ENCODE measurements around the gene BRS3. TPM values are rescaled to one million over a fixed set of nuclear protein-coding genes. Genes with fewer than 3 reads are reported as not detected.

Gene BRS3
- total RNA-seq, 1 donor, result not detected

DNA sequence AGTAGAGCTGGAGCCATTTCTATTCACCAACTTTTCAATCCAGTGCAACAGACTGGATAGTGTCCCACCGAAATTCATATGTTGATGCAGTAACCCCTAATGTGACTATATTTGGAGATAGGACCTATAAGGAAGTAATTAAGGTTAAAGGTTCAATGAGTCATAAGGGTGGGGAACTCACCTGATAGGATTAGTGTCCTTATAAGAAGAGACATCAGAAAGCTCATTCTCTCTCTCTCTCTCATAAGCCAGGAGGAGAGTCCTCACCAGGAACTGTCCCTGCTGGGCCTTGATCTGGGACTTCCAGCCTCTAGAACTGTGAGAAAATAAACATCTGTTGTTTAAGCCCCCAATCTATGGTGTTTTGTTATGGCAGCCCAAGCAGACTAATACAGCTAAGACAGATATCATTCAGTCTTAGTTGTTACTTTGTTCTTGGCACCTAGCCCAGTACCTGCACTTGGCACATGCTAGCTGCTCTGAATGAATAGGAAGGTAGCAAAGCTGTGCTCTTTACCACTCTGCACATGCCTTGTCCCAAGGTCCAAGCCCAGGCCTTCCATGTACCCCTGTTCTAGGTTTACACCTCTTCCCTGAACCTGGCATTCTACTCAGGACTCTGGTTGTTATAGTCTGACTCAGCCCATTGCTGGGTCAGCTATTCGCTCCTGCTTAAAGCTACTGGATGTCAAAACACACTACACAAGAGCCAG, 19.2 kb upstream of the BRS3 start:
- DNase-seq (ENCODE audit: low read depth), result no peak
- TF ChIP-seq, protein P1, sequence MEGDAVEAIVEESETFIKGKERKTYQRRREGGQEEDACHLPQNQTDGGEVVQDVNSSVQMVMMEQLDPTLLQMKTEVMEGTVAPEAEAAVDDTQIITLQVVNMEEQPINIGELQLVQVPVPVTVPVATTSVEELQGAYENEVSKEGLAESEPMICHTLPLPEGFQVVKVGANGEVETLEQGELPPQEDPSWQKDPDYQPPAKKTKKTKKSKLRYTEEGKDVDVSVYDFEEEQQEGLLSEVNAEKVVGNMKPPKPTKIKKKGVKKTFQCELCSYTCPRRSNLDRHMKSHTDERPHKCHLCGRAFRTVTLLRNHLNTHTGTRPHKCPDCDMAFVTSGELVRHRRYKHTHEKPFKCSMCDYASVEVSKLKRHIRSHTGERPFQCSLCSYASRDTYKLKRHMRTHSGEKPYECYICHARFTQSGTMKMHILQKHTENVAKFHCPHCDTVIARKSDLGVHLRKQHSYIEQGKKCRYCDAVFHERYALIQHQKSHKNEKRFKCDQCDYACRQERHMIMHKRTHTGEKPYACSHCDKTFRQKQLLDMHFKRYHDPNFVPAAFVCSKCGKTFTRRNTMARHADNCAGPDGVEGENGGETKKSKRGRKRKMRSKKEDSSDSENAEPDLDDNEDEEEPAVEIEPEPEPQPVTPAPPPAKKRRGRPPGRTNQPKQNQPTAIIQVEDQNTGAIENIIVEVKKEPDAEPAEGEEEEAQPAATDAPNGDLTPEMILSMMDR (IDR thresholded peaks at IDR 0.05; ENCODE audit: insufficient read depth, low read depth, low read length), result no peak
- H3K4me3 ChIP-seq (ENCODE audit: low read depth, low read length), result no peak overlapping the region

- no peak for DNase-seq (ENCODE audit: low read depth)
- TF ChIP-seq, protein P1 (IDR thresholded peaks at IDR 0.05; ENCODE audit: insufficient read depth, low read depth, low read length), result no peak
- no peak overlapping the region for H3K4me3 ChIP-seq (ENCODE audit: low read depth, low read length)
These were observed 14.1 kb upstream of the BRS3 start for GRCh38 chrX:136473663-136474062.

- TF ChIP-seq, protein P1 (IDR thresholded peaks at IDR 0.05; ENCODE audit: insufficient read depth, low read depth, low read length), result no peak
- DNase-seq (ENCODE audit: low read depth), result no peak
- no peak overlapping the region for H3K4me3 ChIP-seq (ENCODE audit: low read depth, low read length)
These were observed 12.5 kb upstream of the BRS3 start for GRCh38 chrX:136475236-136475635.

GRCh38 chrX:136476501-136476900, 11.2 kb upstream of the BRS3 start:
- no peak for DNase-seq (ENCODE audit: low read depth)
- TF ChIP-seq, protein P1 (IDR thresholded peaks at IDR 0.05; ENCODE audit: insufficient read depth, low read depth, low read length), result no peak
- H3K4me3 ChIP-seq (ENCODE audit: low read depth, low read length), result no peak overlapping the region

- TF ChIP-seq, protein P1 (IDR thresholded peaks at IDR 0.05; ENCODE audit: insufficient read depth, low read depth, low read length), result peak; percentile 46
- DNase-seq (ENCODE audit: low read depth), result peak; percentile 7
- H3K4me3 ChIP-seq (ENCODE audit: low read depth, low read length), result no peak overlapping the region
These were observed 10.7 kb upstream of the BRS3 start for GRCh38 chrX:136477026-136477425.

DNA sequence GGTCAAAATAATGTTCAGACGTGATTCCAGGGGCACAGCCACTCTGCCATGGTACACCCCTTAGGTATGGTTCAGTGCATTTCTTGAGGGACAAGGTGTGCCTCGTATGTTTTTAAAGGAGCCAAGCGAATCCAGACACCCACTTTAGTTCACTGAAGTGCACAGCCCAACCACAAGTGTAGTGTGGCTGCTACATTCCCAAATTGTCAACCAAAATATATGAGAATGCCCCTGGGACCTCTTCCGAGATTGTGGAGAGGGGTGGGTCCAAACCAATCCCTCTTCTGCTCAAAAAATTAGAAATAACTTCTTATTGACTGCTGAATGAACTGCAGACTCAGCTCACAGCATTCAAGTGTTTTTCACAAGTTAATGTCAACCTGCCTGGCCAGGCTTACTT, 7.4 kb upstream of the BRS3 start:
- TF ChIP-seq, protein P1 (IDR thresholded peaks at IDR 0.05; ENCODE audit: insufficient read depth, low read depth, low read length), result no peak
- no peak overlapping the region for H3K4me3 ChIP-seq (ENCODE audit: low read depth, low read length)
- DNase-seq (ENCODE audit: low read depth), result no peak

DNA sequence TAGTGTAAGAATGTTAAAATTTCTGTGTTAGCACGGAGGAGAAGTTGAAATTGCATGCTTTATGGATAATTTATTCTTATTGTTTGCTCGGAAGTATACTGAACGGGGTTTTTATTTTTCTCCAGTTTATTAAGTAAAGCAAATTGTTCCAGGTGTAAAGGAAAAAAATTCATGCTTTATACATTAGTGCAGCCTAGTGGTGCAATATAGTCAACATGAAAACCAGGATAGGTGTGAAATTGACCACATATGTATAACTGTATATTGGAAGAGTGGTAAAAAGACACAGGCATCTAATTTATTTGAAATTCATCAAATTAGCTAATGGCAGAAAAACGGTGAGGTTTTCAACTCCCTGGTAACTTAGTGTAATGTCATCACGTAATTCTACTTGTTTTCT, 959 bp downstream of the BRS3 start:
- TF ChIP-seq, protein P1 (IDR thresholded peaks at IDR 0.05; ENCODE audit: insufficient read depth, low read depth, low read length), result no peak
- DNase-seq (ENCODE audit: low read depth), result no peak
- H3K4me3 ChIP-seq (ENCODE audit: low read depth, low read length), result no peak overlapping the region
